NCI-H774 (cell line): ENCODE results near the gene WEE1.
"Not testable (repeated sequence)": the region's sequence is repeated elsewhere in the genome, so short reads cannot be mapped to it uniquely, and the experiment has no call there.

Experiments used
- DNase-seq: peaks from one replicate; lab custom pipeline; 2025; lab: John Stamatoyannopoulos, UW

The WEE1 gene

GRCh38 chr11:9623053-9623452, 49.6 kb downstream of the WEE1 start:
- DNase-seq, result not testable (repeated sequence)

- no peak for DNase-seq
Observed at GRCh38 chr11:9624448-9624847, 51.0 kb downstream of the WEE1 start.

- DNase-seq, result no peak
Observed at GRCh38 chr11:9625162-9625561, 51.7 kb downstream of the WEE1 start.

GRCh38 chr11:9625728-9626127, 52.3 kb downstream of the WEE1 start:
- no peak for DNase-seq

- no peak for DNase-seq
Observed at GRCh38 chr11:9626496-9627394, 53.3 kb downstream of the WEE1 start.

- no peak for DNase-seq
Observed at GRCh38 chr11:9629064-9629463, 55.6 kb downstream of the WEE1 start.

- DNase-seq, result no peak
Observed at GRCh38 chr11:9633679-9634078, 60.2 kb downstream of the WEE1 start.

- DNase-seq, result no peak
Observed at GRCh38 chr11:9636691-9637090, 63.2 kb downstream of the WEE1 start.

GRCh38 chr11:9639099-9639498, 65.6 kb downstream of the WEE1 start:
- DNase-seq, result no peak
